NCI-H1048 (cell line): ENCODE data around the gene GRIK2.

Experiments used
- DNase-seq: peaks from one replicate; lab custom pipeline; 2025; lab: John Stamatoyannopoulos, UW

GRIK2 gene

DNA sequence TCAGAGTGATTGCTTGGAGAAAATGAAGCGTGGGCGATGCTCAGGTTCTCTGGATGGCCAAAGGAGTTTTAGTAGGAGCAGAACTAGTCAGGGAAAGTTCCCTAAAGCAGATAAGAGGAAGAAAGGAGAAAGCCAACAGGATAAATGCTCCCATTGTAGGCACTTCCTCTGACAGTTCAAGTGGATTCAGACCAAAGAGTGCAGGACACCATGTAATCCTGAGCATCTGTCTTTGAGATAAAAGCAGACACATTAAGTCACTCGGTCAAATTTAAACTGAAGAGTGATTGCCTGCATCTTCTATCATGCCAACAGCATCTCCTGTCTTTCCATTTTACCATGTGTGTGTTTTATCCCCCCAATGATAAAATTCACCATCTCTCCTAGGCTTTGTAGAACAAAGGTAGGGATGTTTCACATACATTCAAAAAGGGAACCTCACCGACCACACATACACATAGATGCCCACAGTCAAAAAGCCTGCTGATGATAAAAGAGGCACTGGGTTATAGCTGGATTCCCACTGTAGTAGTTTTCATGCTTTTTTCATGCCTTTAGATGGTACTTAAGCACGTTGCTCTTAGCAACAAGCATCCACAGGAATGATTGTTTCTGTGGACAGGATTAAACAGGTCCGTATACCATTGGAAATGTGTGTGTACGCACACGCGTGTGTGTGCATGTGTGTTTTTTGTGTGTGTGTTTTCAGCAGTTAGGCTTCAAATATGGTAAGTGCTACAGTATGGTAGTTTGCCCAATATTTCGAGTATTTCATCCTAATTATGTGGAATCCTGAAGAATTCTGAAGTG lies 7.0 kb downstream of the GRIK2 start:
- DNase-seq, result no peak

GRCh38 chr6:101401171-101401570 lies 7.7 kb downstream of the GRIK2 start:
- DNase-seq, result no peak

GRCh38 chr6:101401792-101402621 lies 8.5 kb downstream of the GRIK2 start:
- DNase-seq, result no peak

DNA sequence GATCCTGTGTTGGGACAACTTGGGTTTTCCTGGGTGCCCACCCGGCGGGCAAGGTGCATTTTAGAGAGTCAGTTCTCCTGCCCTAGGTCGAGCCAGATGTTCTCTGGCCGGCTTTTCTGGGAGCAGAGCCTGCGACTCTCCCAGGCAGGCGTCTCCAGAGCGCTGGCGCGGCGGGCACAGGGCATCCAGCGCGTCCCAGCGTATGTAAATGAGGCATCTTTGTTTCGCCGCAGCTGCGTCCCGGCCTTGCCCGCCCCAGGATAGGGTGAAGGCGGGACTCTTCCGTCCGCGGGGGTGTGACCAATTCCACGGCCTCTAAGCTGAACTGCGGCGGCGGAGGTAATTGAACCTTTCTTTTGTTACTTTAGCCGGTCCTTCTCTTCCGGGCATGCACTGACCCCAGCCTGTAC lies 9.1 kb downstream of the GRIK2 start:
- no peak for DNase-seq

DNA sequence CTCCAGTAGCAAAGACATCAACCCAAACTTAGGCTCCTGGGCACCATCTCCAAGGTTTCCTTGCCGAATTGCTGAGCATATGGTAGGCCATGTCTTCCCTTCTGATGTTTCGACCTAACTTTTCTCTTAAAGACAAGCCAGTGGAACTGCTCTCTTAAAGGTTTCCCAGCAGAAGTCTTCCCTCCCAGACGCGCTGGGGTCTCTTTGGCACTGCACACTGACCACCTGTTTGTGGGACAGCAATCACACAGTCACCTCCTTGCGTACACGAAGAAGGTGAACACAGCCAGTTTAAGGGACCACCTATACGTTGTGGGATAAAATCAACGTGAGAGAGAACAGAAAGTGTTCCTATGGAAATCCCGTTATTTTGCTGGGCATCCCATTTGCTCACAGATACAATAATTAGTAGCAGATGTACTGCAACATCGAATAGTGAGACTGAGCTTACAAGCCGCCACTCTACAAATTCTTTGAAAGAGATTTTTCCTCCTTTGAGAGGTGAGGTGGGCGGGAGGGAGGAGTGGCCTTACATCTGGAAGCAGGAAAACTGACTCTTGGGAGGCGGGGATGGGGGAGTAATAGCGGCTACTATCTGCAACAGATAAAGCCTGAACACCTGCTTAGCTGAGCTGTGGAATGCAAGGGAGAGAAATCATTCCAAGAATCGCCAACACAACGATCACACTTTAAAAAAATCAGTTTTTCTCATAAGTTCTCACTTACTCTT lies 9.9 kb downstream of the GRIK2 start:
- no peak for DNase-seq

GRCh38 chr6:101404775-101405174 lies 11.3 kb downstream of the GRIK2 start:
- DNase-seq, result no peak

GRCh38 chr6:101413773-101414172 lies 20.3 kb downstream of the GRIK2 start:
- DNase-seq, result no peak

DNA sequence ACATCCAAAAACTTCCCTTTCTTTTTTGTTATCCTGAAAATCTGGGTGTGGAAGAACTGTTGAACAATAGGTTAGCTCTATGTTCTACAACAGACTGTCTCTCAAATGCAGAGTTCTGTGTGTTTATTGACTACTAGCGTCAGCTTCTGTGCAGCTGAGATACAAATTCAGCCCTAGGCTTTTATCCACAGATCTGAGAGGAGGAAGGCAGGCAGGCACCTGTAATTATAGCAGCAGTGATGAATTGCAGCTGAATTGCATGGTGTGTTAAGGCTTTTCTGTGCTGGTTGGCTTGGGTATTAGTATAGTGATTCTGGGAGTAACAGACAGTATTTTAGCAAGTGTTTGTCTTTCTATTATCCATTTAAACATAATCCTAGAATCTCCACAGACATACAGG lies 24.4 kb downstream of the GRIK2 start:
- DNase-seq, result no peak

GRCh38 chr6:101422251-101422650 lies 28.7 kb downstream of the GRIK2 start:
- DNase-seq, result no peak

DNA sequence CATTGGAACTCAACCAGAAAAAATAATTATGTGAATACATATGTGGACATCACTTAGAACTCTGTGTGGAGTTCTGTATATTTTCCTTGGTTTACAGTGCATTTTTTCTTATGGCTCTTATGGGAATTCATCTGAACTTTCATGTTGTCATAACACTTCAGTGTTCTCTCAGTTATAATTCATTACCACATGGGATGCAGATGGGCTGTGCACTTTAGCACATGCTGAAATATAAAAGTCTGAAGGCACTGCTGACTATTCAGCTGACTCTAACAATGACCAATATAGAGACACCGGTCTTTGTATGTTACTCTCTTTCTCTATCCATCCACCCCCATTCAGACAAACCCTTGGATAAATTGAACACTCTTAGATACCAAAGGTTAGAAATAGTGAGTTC lies 29.3 kb downstream of the GRIK2 start:
- DNase-seq, result no peak

DNA sequence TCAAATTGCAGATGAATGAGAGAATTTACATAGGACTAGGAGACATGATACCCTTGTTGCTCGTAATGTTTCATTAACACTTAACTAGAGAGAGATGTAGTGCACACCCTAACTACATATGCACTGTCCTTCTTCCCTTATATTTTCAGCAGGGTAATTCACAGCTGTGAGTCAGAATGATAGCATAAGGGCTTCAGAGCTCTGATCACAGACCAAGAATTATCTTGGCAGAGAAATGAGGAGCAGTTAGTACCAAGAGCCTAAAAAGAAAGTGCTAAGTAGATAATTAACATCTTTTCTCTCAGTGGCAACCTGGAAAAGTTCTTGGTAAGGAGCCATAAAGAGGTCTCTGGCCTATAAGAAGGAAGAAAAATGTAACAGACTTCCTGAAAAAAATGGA lies 35.8 kb downstream of the GRIK2 start:
- DNase-seq, result no peak

GRCh38 chr6:101429845-101430244 lies 36.3 kb downstream of the GRIK2 start:
- no peak for DNase-seq

DNA sequence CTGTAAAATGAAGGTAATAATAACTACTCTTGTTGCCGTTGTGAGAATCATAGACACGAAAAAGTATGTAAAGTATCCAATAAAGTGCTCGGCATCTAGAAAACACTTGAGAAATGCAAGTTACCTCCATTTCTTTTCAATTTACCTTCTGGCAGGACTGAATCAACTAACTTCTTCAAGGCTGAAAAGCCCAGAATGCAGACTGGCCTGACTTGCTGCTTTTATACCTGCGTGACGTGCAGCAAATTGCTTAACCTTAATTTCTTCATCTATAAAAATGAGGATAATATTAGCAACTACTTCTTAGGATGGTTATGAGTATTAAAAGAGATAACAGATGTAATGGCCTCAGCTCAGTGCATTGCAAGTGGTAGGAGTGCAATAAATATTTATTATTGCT lies 39.6 kb downstream of the GRIK2 start:
- DNase-seq, result no peak

DNA sequence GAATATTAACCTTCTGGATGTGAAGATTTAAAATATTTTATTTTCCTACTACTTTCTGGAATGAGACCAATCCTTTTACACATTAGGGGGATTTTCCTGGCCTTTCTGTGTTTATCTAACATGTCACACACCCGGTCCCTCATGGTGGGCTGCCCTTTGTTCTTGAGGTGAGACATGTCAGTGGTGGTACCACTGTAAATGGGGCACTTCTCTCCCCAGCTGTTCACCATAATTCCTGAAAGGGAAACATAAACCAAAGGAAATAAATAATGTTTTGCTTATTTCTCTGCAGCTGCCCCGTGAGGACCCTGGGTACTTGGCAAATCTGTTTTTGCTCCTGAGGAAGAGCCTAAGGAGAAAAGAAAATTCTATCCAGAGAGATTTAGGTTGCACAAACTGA lies 41.1 kb downstream of the GRIK2 start:
- DNase-seq, result no peak

DNA sequence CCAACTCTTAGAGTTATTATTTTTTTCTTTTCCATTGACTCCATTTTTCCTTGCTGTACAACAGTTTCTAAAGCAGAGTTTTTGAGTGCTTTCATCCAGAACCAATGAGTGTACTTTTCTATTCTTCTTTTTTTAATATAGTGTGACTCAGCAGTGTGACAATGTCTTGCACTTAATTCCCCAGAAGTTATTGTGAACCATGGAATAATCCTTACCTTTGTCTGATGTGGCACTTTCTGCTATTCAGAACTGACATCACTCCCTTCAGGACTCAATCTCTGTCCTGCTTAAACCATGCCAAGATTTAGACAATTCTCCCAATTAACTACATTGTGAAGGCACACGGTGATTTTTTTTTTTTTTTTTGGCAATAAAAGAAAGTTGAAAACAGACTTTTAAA lies 41.5 kb downstream of the GRIK2 start:
- DNase-seq, result no peak

GRCh38 chr6:101439790-101440189 lies 46.3 kb downstream of the GRIK2 start:
- no peak for DNase-seq

GRCh38 chr6:101443315-101443714 lies 49.8 kb downstream of the GRIK2 start:
- no peak for DNase-seq

DNA sequence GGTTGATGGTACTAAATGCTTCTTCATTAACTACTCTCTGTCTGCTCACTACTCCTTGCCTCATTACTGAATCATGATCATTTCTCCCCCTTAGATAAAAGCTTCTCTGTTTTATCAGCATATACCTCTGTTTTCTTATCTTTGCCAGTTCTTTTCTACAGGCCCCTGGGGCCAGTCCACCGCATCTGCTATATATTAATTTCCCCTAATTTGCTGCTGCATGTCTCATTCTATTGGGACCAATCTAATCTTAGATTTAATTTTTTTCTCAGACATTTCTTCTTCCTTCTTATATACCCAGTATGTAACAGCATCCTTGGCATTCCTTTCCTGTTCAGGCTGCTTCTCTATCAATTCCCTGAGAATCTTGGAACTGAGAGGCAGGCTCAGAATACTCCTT lies 51.2 kb downstream of the GRIK2 start:
- DNase-seq, result no peak

DNA sequence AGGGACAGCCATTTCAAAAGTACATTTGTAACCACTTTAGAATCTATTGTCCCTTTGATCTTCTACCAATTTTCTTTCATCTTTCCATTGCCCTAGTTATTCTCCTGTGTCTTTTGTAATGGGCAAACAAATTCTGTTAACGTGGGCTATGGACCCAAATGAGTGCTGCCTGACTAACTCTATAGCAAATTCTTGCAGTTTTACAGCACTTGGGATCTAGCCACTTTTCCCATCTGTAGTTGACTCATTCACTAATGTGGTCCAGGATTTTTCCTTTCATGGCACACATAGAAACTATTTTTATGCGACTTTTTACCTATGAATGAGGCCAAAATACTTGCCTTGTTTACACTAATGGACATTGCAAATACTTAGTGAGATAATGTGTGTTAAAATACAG lies 52.0 kb downstream of the GRIK2 start:
- no peak for DNase-seq

DNA sequence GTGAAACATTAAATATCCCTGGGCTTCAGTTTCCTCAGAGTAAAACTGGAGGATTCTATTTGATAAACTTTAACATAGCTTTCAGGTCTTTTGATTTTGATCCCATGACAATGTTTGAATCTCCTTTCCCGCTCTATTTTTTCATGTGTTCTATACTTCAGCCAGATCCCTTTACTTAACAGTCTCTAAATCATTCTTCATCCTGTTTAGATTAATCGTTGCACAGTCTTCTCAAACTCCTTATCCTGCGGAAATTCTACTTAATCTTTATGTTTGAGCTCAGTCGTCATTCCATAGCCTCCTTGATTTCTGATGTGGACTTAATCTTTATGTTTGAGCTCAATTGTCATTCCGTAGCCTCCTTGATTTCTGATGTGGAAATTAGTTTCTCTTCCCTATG lies 57.4 kb downstream of the GRIK2 start:
- DNase-seq, result no peak

DNA sequence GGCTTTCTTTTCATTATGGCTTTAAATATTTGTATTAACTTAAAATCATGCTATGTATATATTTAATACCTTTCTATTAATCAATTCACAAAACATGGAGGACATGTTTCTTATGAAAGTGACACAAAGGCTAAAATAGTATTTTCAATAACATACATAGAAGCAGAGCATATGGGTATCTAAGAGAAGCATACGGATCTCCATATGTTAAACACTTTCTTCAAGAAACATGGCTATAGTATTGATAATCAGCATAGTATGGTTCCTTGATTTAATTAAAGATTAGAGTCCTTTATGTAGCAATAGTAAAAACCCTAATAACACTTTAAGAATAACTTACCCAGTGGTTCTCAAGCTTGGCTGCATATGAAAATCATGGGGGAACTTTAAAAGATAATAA lies 58.5 kb downstream of the GRIK2 start:
- DNase-seq, result no peak

DNA sequence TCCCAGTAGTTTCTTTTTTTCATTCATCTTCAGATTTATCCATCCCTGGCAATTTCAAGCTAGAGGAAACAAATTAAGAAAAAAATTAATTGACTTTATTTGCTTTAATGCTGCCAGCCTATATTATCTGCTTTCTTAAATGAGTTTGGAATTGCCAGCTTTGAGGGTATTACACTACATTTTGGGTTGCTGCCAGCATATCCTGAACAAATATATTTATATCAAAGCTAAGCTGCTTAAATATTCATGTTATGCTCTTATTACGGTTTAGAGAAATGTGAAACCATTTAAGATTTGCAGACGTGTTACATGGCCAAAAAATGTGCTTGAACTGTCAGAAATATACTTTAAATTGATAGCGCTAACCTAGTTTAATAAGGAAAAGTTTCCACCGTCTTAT lies 59.7 kb downstream of the GRIK2 start:
- DNase-seq, result no peak
